ENCODE data around the gene ZC3H11A. TPM values are rescaled to one million over a fixed set of nuclear protein-coding genes. Genes with fewer than 3 reads are reported as not detected.
"Not testable (repeated sequence)": the region's sequence is repeated elsewhere in the genome, so short reads cannot be mapped to it uniquely, and the experiment has no call there.

The ZC3H11A gene
- total RNA-seq, 4 donors from 2014 or later, result 82.5 to 113 (median 95.9) TPM

GRCh38 chr1:203791498-203791897 lies 3.9 kb upstream of the ZC3H11A start:
- no peaks in the 10 kb centered on the region for H3K27me3 ChIP-seq
- no peak overlapping the region for H3K4me3 ChIP-seq
- WGBS, 2 donors, result 74 to 79% methylated on average over 3 of the region's 3 CpGs
- no peaks in the 10 kb centered on the region for H3K36me3 ChIP-seq
- H3K9me3 ChIP-seq, result no peaks in the 10 kb centered on the region
- peaks cover 0 to 7% (median 3%) of the 10 kb centered on the region in 4 donors for H3K4me1 ChIP-seq
- no peak for DNase-seq (ENCODE audit: low spot score in 2 of 2)
- no peak overlapping the region for H3K27ac ChIP-seq
- TF ChIP-seq POLR2A (IDR thresholded peaks at IDR 0.05) (no peak), EP300 (IDR thresholded peaks at IDR 0.05) (no peak)
- TF ChIP-seq, protein P1, sequence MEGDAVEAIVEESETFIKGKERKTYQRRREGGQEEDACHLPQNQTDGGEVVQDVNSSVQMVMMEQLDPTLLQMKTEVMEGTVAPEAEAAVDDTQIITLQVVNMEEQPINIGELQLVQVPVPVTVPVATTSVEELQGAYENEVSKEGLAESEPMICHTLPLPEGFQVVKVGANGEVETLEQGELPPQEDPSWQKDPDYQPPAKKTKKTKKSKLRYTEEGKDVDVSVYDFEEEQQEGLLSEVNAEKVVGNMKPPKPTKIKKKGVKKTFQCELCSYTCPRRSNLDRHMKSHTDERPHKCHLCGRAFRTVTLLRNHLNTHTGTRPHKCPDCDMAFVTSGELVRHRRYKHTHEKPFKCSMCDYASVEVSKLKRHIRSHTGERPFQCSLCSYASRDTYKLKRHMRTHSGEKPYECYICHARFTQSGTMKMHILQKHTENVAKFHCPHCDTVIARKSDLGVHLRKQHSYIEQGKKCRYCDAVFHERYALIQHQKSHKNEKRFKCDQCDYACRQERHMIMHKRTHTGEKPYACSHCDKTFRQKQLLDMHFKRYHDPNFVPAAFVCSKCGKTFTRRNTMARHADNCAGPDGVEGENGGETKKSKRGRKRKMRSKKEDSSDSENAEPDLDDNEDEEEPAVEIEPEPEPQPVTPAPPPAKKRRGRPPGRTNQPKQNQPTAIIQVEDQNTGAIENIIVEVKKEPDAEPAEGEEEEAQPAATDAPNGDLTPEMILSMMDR (IDR thresholded peaks at IDR 0.05), result no peak

DNA sequence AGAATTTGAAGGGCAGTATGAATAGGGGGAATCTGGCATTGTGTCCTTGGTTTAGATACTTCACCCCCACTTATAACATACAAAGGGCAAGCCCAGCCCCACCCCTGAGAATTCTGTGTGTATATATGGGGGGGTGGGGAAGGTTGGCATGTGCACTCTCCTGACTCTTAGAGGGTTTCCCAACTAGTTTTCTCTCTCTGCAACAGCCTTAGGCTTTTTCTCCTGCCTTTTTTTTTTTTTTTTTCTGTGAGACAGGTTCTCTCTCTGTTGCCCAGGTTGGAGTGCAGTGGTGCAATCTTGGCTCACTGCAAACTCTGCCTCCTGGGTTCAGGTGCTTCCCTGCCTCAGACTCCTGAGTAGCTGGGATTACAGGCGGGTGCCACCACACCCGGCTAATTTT lies 2.9 kb upstream of the ZC3H11A start:
- H3K27ac ChIP-seq, result no peak overlapping the region
- H3K27me3 ChIP-seq, result no peaks in the 10 kb centered on the region
- no peaks in the 10 kb centered on the region for H3K9me3 ChIP-seq
- DNase-seq (ENCODE audit: low spot score in 2 of 2), result no peak
- no peak overlapping the region for H3K4me3 ChIP-seq
- no peaks in the 10 kb centered on the region for H3K36me3 ChIP-seq
- TF ChIP-seq EP300 (IDR thresholded peaks at IDR 0.05), result no peak
- 83 to 92% methylated on average over 1 to 2 of the region's 2 CpGs for WGBS, 2 donors
- H3K4me1 ChIP-seq, result peaks cover 0 to 17% (median 13%) of the 10 kb centered on the region in 4 donors

GRCh38 chr1:203793561-203793960 lies 1.9 kb upstream of the ZC3H11A start:
- not testable (repeated sequence) for H3K27me3 ChIP-seq, H3K4me3 ChIP-seq
- 97 to 98% methylated on average over 7 of the region's 7 CpGs for WGBS, 2 donors

DNA sequence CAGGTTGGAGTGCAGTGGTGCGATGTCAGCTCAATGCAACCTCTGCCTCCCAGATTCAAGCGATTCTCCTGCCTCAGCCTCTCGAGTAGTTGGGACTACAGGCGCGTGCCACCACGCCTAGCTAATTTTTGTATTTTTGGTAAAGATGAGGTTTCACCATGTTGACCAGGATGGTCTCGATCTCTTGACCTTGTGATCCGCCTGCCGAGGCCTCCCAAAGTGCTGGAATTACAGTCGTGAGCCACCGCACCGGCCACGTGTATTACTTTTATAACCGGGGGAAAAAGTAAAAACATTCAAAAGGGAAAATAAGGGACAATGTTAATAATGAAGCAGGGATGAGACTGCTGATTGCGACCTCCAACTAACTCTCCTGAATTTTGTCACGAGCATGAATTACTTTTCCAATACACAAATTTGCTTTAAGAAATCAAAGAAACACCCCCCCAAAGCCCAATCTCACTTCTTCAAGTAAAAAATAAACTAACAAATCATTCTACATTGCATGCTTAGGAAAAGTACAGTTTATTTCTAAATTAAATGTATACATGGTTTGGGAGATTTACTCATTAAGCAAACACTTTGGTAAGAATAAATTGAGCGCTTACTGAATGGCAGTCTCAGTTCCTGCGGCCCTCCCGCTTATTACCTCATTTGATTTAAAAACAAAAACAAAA lies 521 bp upstream of the ZC3H11A start:
- TF ChIP-seq POLR2A (IDR thresholded peaks at IDR 0.05) (no peak), EP300 (IDR thresholded peaks at IDR 0.05) (no peak)
- TF ChIP-seq, protein P1 (IDR thresholded peaks at IDR 0.05), result no peak
- Histone ChIP-seq H3K4me1 (peaks cover 0 to 41% (median 29%) of the 10 kb centered on the region in 4 donors), H3K9me3 (no peaks in the 10 kb centered on the region), H3K27me3 (no peaks in the 10 kb centered on the region), H3K36me3 (no peaks in the 10 kb centered on the region), H3K27ac (peak overlapping the region; percentile 97 to 99 (median 98)), H3K4me3 (peak overlapping the region; percentile 26 to 91 (median 78))
- 69% methylated on average over 19 of the region's 19 CpGs for WGBS, 2 donors
- DNase-seq (ENCODE audit: low spot score in 2 of 2), result no peak

More at GRCh38 chr1:203793561-203793960, 1.9 kb upstream of the ZC3H11A start:
- not testable (repeated sequence) for H3K27ac ChIP-seq; DNase-seq (ENCODE audit: low spot score in 2 of 2); H3K9me3 ChIP-seq; H3K36me3 ChIP-seq
- peaks cover 0 to 28% (median 21%) of the 10 kb centered on the region in 4 donors for H3K4me1 ChIP-seq

DNA sequence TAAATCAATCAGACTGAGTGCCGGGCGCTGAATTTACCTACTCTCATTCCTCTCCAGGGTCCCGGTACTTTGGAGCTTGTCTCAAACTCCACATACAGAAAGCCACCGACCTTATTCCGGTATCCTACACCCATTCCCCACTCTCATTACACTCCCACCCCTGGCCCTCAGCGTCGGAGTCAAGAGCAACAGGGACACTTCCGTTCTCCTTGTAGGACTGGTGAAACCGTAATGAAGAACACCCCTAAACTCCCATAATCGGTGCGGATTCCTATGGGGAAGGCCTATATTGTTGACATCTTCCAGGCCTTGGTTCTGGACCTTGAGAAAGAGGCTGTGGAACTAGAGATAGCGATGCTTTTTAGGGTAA lies 798 bp downstream of the ZC3H11A start:
- WGBS, 2 donors, result 0% methylated on average over 12 of the region's 12 CpGs
- peaks cover 0 to 55% (median 39%) of the 10 kb centered on the region in 4 donors for H3K4me1 ChIP-seq
- DNase-seq (ENCODE audit: low spot score in 2 of 2), result peak in 1 of 2 donors; percentile 31
- peak overlapping the region; percentile 74 to 91 (median 81) for H3K4me3 ChIP-seq
- H3K36me3 ChIP-seq, result no peaks in the 10 kb centered on the region
- H3K9me3 ChIP-seq, result no peaks in the 10 kb centered on the region
- TF ChIP-seq EP300 (IDR thresholded peaks at IDR 0.05), result no peak
- no peak for TF ChIP-seq POLR2A (IDR thresholded peaks at IDR 0.05)
- TF ChIP-seq, protein P1 (IDR thresholded peaks at IDR 0.05), result no peak
- H3K27ac ChIP-seq, result peak overlapping the region; percentile 97 to 99 (median 98)
- no peaks in the 10 kb centered on the region for H3K27me3 ChIP-seq

DNA sequence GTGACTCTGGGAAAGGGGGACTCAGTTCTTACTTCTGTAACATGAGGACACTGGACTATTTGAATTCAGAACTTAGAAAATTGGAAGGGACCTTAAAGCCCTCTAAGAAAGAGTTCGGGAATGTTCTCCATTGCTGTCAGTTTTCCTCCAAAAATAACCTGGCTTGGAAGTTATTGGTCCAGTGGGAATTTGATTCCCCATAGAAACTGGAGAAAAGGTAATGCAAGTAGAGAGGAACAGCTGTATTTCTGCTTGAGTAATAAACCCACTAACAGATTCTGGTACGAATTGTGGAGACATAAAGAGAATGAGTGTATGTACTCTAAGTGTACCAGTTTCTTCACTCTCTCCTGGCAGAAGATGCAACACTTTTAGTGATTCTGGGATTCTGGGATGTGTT lies 1.8 kb downstream of the ZC3H11A start:
- DNase-seq (ENCODE audit: low spot score in 2 of 2), result no peak
- Histone ChIP-seq H3K27me3 (no peaks in the 10 kb centered on the region), H3K36me3 (no peaks in the 10 kb centered on the region), H3K4me3 (peak overlapping the region in 2 of 4 donors; percentile 81 to 91), H3K4me1 (peaks cover 0 to 63% (median 48%) of the 10 kb centered on the region in 4 donors), H3K27ac (peak overlapping the region in 1 of 4 donors; percentile 98), H3K9me3 (no peaks in the 10 kb centered on the region)
- WGBS, 2 donors, result 51 to 62% methylated on average over 2 of the region's 2 CpGs
- no peak for TF ChIP-seq EP300 (IDR thresholded peaks at IDR 0.05)
- TF ChIP-seq, protein P1 (IDR thresholded peaks at IDR 0.05), result no peak
- TF ChIP-seq POLR2A (IDR thresholded peaks at IDR 0.05), result no peak
